ENCODE measurements around the gene METTL22.
"Not testable (repeated sequence)": the region's sequence is repeated elsewhere in the genome, so short reads cannot be mapped to it uniquely, and the experiment has no call there.

Gene METTL22

GRCh38 chr16:8631818-8632465 lies 10.4 kb downstream of the METTL22 start:
- DNase-seq (ENCODE audit: low read depth in 2 of 2) = no peak

- no peak for DNase-seq (ENCODE audit: low read depth in 2 of 2)
Observed at GRCh38 chr16:8632675-8633182, 11.2 kb downstream of the METTL22 start.

- no peak for DNase-seq (ENCODE audit: low read depth in 2 of 2)
Observed at GRCh38 chr16:8634991-8635736, 13.7 kb downstream of the METTL22 start.

- DNase-seq (ENCODE audit: low read depth in 2 of 2) = no peak
Observed at GRCh38 chr16:8639694-8640093, 18.2 kb downstream of the METTL22 start.

- DNase-seq (ENCODE audit: low read depth in 2 of 2) = no peak
Observed at GRCh38 chr16:8641671-8642070, 20.2 kb downstream of the METTL22 start.

- no peak for DNase-seq (ENCODE audit: low read depth in 2 of 2)
Observed at GRCh38 chr16:8642146-8642545, 20.6 kb downstream of the METTL22 start.

GRCh38 chr16:8644211-8645140 lies 23.0 kb downstream of the METTL22 start:
- DNase-seq (ENCODE audit: low read depth in 2 of 2) = no peak

- DNase-seq (ENCODE audit: low read depth in 2 of 2) = no peak
Observed at GRCh38 chr16:8645141-8645521, 23.6 kb downstream of the METTL22 start.

GRCh38 chr16:8645831-8646230 lies 24.3 kb downstream of the METTL22 start:
- no peak for DNase-seq (ENCODE audit: low read depth in 2 of 2)

- DNase-seq (ENCODE audit: low read depth in 2 of 2) = no peak
Observed at GRCh38 chr16:8646326-8647053, 25.0 kb downstream of the METTL22 start.

GRCh38 chr16:8647721-8648318 lies 26.3 kb downstream of the METTL22 start:
- no peak for DNase-seq (ENCODE audit: low read depth in 2 of 2)

- DNase-seq (ENCODE audit: low read depth in 2 of 2) = no peak
Observed at GRCh38 chr16:8648877-8649276, 27.4 kb downstream of the METTL22 start.

- no peak for DNase-seq (ENCODE audit: low read depth in 2 of 2)
Observed at GRCh38 chr16:8649829-8650554, 28.5 kb downstream of the METTL22 start.

- DNase-seq (ENCODE audit: low read depth in 2 of 2) = not testable (repeated sequence)
Observed at GRCh38 chr16:8651958-8652357, 30.5 kb downstream of the METTL22 start.

GRCh38 chr16:8655184-8655717 lies 33.8 kb downstream of the METTL22 start:
- no peak for DNase-seq (ENCODE audit: low read depth in 2 of 2)

GRCh38 chr16:8656376-8656775 lies 34.9 kb downstream of the METTL22 start:
- no peak for DNase-seq (ENCODE audit: low read depth in 2 of 2)

GRCh38 chr16:8660841-8661301 lies 39.4 kb downstream of the METTL22 start:
- no peak for DNase-seq (ENCODE audit: low read depth in 2 of 2)

- DNase-seq (ENCODE audit: low read depth in 2 of 2) = no peak
Observed at GRCh38 chr16:8661703-8662102, 40.2 kb downstream of the METTL22 start.

- DNase-seq (ENCODE audit: low read depth in 2 of 2) = no peak
Observed at GRCh38 chr16:8663192-8664089, 41.9 kb downstream of the METTL22 start.
